ENCODE data around the gene TMEM80. TPM values are rescaled to one million over a fixed set of nuclear protein-coding genes. Genes with fewer than 3 reads are reported as not detected.

The TMEM80 gene
- total and polyA plus RNA-seq, 9 of the 15 experiments (the other 6 are each of a cell fraction or from before 2014, with no cell fraction given) = 5.1 to 30.1 (median 12.4) TPM

- TF ChIP-seq, protein P1, sequence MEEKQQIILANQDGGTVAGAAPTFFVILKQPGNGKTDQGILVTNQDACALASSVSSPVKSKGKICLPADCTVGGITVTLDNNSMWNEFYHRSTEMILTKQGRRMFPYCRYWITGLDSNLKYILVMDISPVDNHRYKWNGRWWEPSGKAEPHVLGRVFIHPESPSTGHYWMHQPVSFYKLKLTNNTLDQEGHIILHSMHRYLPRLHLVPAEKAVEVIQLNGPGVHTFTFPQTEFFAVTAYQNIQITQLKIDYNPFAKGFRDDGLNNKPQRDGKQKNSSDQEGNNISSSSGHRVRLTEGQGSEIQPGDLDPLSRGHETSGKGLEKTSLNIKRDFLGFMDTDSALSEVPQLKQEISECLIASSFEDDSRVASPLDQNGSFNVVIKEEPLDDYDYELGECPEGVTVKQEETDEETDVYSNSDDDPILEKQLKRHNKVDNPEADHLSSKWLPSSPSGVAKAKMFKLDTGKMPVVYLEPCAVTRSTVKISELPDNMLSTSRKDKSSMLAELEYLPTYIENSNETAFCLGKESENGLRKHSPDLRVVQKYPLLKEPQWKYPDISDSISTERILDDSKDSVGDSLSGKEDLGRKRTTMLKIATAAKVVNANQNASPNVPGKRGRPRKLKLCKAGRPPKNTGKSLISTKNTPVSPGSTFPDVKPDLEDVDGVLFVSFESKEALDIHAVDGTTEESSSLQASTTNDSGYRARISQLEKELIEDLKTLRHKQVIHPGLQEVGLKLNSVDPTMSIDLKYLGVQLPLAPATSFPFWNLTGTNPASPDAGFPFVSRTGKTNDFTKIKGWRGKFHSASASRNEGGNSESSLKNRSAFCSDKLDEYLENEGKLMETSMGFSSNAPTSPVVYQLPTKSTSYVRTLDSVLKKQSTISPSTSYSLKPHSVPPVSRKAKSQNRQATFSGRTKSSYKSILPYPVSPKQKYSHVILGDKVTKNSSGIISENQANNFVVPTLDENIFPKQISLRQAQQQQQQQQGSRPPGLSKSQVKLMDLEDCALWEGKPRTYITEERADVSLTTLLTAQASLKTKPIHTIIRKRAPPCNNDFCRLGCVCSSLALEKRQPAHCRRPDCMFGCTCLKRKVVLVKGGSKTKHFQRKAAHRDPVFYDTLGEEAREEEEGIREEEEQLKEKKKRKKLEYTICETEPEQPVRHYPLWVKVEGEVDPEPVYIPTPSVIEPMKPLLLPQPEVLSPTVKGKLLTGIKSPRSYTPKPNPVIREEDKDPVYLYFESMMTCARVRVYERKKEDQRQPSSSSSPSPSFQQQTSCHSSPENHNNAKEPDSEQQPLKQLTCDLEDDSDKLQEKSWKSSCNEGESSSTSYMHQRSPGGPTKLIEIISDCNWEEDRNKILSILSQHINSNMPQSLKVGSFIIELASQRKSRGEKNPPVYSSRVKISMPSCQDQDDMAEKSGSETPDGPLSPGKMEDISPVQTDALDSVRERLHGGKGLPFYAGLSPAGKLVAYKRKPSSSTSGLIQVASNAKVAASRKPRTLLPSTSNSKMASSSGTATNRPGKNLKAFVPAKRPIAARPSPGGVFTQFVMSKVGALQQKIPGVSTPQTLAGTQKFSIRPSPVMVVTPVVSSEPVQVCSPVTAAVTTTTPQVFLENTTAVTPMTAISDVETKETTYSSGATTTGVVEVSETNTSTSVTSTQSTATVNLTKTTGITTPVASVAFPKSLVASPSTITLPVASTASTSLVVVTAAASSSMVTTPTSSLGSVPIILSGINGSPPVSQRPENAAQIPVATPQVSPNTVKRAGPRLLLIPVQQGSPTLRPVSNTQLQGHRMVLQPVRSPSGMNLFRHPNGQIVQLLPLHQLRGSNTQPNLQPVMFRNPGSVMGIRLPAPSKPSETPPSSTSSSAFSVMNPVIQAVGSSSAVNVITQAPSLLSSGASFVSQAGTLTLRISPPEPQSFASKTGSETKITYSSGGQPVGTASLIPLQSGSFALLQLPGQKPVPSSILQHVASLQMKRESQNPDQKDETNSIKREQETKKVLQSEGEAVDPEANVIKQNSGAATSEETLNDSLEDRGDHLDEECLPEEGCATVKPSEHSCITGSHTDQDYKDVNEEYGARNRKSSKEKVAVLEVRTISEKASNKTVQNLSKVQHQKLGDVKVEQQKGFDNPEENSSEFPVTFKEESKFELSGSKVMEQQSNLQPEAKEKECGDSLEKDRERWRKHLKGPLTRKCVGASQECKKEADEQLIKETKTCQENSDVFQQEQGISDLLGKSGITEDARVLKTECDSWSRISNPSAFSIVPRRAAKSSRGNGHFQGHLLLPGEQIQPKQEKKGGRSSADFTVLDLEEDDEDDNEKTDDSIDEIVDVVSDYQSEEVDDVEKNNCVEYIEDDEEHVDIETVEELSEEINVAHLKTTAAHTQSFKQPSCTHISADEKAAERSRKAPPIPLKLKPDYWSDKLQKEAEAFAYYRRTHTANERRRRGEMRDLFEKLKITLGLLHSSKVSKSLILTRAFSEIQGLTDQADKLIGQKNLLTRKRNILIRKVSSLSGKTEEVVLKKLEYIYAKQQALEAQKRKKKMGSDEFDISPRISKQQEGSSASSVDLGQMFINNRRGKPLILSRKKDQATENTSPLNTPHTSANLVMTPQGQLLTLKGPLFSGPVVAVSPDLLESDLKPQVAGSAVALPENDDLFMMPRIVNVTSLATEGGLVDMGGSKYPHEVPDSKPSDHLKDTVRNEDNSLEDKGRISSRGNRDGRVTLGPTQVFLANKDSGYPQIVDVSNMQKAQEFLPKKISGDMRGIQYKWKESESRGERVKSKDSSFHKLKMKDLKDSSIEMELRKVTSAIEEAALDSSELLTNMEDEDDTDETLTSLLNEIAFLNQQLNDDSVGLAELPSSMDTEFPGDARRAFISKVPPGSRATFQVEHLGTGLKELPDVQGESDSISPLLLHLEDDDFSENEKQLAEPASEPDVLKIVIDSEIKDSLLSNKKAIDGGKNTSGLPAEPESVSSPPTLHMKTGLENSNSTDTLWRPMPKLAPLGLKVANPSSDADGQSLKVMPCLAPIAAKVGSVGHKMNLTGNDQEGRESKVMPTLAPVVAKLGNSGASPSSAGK (IDR thresholded peaks at IDR 0.05) = no peak
- TF ChIP-seq NFIX (CRISPR knock-in tag; IDR thresholded peaks at IDR 0.05; ENCODE audit: low read depth) (no peak), HNRNPL (IDR thresholded peaks at IDR 0.05; ENCODE audit: low read depth, low read length) (no peak), PURB (CRISPR knock-in tag; IDR thresholded peaks at IDR 0.05; ENCODE audit: low read depth) (no peak), CEBPZ (IDR thresholded peaks at IDR 0.05; ENCODE audit: borderline replicate concordance, low read depth, low read length) (no peak)
- TF ChIP-seq, protein P2, sequence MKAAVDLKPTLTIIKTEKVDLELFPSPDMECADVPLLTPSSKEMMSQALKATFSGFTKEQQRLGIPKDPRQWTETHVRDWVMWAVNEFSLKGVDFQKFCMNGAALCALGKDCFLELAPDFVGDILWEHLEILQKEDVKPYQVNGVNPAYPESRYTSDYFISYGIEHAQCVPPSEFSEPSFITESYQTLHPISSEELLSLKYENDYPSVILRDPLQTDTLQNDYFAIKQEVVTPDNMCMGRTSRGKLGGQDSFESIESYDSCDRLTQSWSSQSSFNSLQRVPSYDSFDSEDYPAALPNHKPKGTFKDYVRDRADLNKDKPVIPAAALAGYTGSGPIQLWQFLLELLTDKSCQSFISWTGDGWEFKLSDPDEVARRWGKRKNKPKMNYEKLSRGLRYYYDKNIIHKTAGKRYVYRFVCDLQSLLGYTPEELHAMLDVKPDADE (conservative IDR thresholded peaks at IDR 0.05; ENCODE audit: control insufficient read depth, low read depth, low read length) = no peak
These were observed 14.6 kb upstream of the TMEM80 start (continued) for GRCh38 chr11:680970-681369.
